Activated T-helper 1 cell treated with anti-CD3 and anti-CD28 coated beads, Interleukin-2, amount 50 U/mL, for 16 hours (primary cell): ENCODE results near the gene MCF2L2.

Experiments
- DNase-seq, 2 donors: peaks; one replicate each; pipeline ENCODE4 v3.0.0-alpha.2; 2020; ENCODE audit warnings: low read depth in 1 of 2, low spot score in 1 of 2

The MCF2L2 gene

GRCh38 chr3:183132409-183132808, 296.0 kb downstream of the MCF2L2 start:
- no peak for DNase-seq

GRCh38 chr3:183131735-183132134, 296.7 kb downstream of the MCF2L2 start:
- DNase-seq: no peak

DNA sequence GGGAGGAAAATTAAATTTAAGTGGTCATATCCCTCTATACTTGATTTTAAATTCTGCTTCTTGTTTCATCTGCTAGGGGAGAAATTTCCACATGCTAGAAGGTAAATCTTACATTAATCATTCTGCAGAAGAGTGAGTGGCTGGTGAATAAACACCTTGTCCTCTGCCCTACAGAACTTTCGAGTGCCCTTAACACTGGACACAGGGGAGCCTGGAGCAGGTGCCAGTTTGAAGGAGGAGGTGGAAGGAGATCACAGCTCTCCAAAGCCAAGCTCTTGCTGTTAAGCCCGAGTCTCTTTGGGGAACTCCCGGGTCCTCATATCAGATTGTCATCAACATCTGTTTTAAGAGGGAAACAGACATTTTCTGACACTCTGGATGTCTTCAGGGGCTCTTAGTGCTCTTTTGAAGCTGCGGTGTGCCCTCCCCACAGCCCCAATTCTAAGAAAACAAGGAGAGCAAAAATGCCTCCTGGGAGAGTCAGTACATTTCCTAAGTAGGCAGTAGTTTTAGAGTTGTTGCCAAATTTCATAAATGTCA, 297.2 kb downstream of the MCF2L2 start:
- DNase-seq: no peak

- DNase-seq: no peak
Measured at GRCh38 chr3:183129243-183129642, 299.2 kb downstream of the MCF2L2 start.

GRCh38 chr3:183128709-183129108, 299.7 kb downstream of the MCF2L2 start:
- DNase-seq: no peak
